ENCODE data around the gene CTIF.
A peak's percentile ranks its signal among the peaks of the same experiment; 100 is the strongest.

CTIF gene

GRCh38 chr18:48575658-48576456 is 37.0 kb downstream of the CTIF start:
- DNase-seq, result no peak

GRCh38 chr18:48576457-48576771 is 37.6 kb downstream of the CTIF start:
- peak; percentile 53 for DNase-seq

- DNase-seq, result no peak
These were observed 38.8 kb downstream of the CTIF start for GRCh38 chr18:48577478-48578190.

GRCh38 chr18:48578289-48578688 is 39.5 kb downstream of the CTIF start:
- no peak for DNase-seq

GRCh38 chr18:48580066-48580465 is 41.2 kb downstream of the CTIF start:
- DNase-seq, result no peak

GRCh38 chr18:48580782-48581181 is 42.0 kb downstream of the CTIF start:
- peak; percentile 67 for DNase-seq

GRCh38 chr18:48581206-48581605 is 42.4 kb downstream of the CTIF start:
- DNase-seq, result peak; percentile 57

- no peak for DNase-seq
These were observed 43.1 kb downstream of the CTIF start for GRCh38 chr18:48581941-48582340.

GRCh38 chr18:48582946-48583345 is 44.1 kb downstream of the CTIF start:
- DNase-seq, result no peak

- DNase-seq, result no peak
These were observed 44.7 kb downstream of the CTIF start for GRCh38 chr18:48583573-48583972.

GRCh38 chr18:48589797-48590519 is 51.1 kb downstream of the CTIF start:
- DNase-seq, result peak; percentile 72

GRCh38 chr18:48590678-48591077 is 51.8 kb downstream of the CTIF start:
- DNase-seq, result no peak

GRCh38 chr18:48592540-48593171 is 53.8 kb downstream of the CTIF start:
- no peak for DNase-seq

GRCh38 chr18:48594471-48595094 is 55.8 kb downstream of the CTIF start:
- no peak for DNase-seq

GRCh38 chr18:48595703-48596218 is 56.9 kb downstream of the CTIF start:
- no peak for DNase-seq

- no peak for DNase-seq
These were observed 58.3 kb downstream of the CTIF start for GRCh38 chr18:48597110-48597509.

GRCh38 chr18:48597671-48598070 is 58.8 kb downstream of the CTIF start:
- no peak for DNase-seq

- DNase-seq, result no peak
These were observed 60.6 kb downstream of the CTIF start for GRCh38 chr18:48599391-48599790.

GRCh38 chr18:48600046-48600445 is 61.2 kb downstream of the CTIF start:
- no peak for DNase-seq

- no peak for DNase-seq
These were observed 61.7 kb downstream of the CTIF start for GRCh38 chr18:48600456-48601090.

- no peak for DNase-seq
These were observed 62.5 kb downstream of the CTIF start for GRCh38 chr18:48601343-48601742.

GRCh38 chr18:48602759-48603390 is 64.0 kb downstream of the CTIF start:
- DNase-seq, result no peak
